ENCODE results near the gene BMPER. TPM values are rescaled to one million over a fixed set of nuclear protein-coding genes. Genes with fewer than 3 reads are reported as not detected.

The BMPER gene
- total RNA-seq, 1 donor from 2014 or later = not detected

GRCh38 chr7:33870120-33870519 is 35.2 kb upstream of the BMPER start:
- Mint-ChIP-seq H3K4me3 (no peak overlapping the region), H3K27me3 (no peaks in the 10 kb centered on the region), H3K9me3 (no peaks in the 10 kb centered on the region), H3K4me1 (no peaks in the 10 kb centered on the region), H3K27ac (no peak overlapping the region), H3K36me3 (ENCODE audit: low read depth) (no peaks in the 10 kb centered on the region)
- ATAC-seq (ENCODE audit: low read depth) (no peak), DNase-seq (no peak)
- TF ChIP-seq CTCF (IDR thresholded peaks at IDR 0.05) = no peak
- ChIA-PET CTCF (no interaction called here), POLR2A (no interaction called here)
- intact Hi-C loops (cut with micrococcal nuclease) = no loop called here

- Mint-ChIP-seq H3K27ac (no peak overlapping the region), H3K36me3 (ENCODE audit: low read depth) (no peaks in the 10 kb centered on the region), H3K27me3 (no peaks in the 10 kb centered on the region), H3K4me1 (no peaks in the 10 kb centered on the region), H3K9me3 (no peaks in the 10 kb centered on the region), H3K4me3 (no peak overlapping the region)
- no peak for DNase-seq
- no peak for ATAC-seq (ENCODE audit: low read depth)
- ChIA-PET CTCF (no interaction called here), POLR2A (no interaction called here)
- intact Hi-C loops (cut with micrococcal nuclease) = no loop called here
- TF ChIP-seq CTCF (IDR thresholded peaks at IDR 0.05) = no peak
These were observed 32.5 kb upstream of the BMPER start for GRCh38 chr7:33872870-33873269.

DNA sequence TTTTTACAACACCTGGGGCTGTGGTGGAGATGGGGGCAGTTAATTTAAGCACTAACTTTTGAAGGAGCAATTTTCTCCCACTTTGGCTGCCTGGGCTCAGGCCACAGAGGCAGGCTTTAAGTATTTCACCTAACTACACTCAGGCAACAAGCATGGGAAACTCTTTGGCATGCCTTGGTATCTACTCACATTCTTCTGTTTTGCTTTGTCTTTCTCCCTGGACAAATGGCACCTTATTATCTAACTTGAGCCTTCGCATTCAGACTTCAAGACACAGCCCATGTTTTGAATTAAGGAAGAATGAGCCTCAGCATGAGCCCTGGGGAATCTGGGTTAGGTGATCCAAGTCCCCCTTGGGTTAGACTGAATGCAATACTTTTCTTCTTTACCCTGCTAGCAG is 31.8 kb upstream of the BMPER start:
- intact Hi-C loops (cut with micrococcal nuclease) = no loop called here
- POLR2A ChIA-PET = no interaction called here
- no peak for DNase-seq

GRCh38 chr7:33873981-33874750 is 31.2 kb upstream of the BMPER start:
- no peak for DNase-seq
- no peaks in the 10 kb centered on the region for H3K9me3 Mint-ChIP-seq
- CTCF ChIA-PET = no interaction called here
- no peak for TF ChIP-seq CTCF (IDR thresholded peaks at IDR 0.05)
- peaks cover 4% of the 10 kb centered on the region for H3K27me3 Mint-ChIP-seq
- POLR2A ChIA-PET = no interaction called here
- no peak for ATAC-seq (ENCODE audit: low read depth)
- H3K4me1 Mint-ChIP-seq = no peaks in the 10 kb centered on the region
- no peak overlapping the region for H3K4me3 Mint-ChIP-seq
- intact Hi-C loops (cut with micrococcal nuclease) = no loop called here
- H3K27ac Mint-ChIP-seq = no peak overlapping the region
- no peaks in the 10 kb centered on the region for H3K36me3 Mint-ChIP-seq (ENCODE audit: low read depth)

More for the DNA sequence above, 31.8 kb upstream of the BMPER start:
- Mint-ChIP-seq H3K36me3 (ENCODE audit: low read depth) (no peaks in the 10 kb centered on the region), H3K27me3 (peaks cover 4% of the 10 kb centered on the region), H3K4me3 (no peak overlapping the region), H3K27ac (no peak overlapping the region), H3K4me1 (no peaks in the 10 kb centered on the region), H3K9me3 (no peaks in the 10 kb centered on the region)
- CTCF ChIA-PET = no interaction called here
- no peak for ATAC-seq (ENCODE audit: low read depth)
- TF ChIP-seq CTCF (IDR thresholded peaks at IDR 0.05) = no peak

DNA sequence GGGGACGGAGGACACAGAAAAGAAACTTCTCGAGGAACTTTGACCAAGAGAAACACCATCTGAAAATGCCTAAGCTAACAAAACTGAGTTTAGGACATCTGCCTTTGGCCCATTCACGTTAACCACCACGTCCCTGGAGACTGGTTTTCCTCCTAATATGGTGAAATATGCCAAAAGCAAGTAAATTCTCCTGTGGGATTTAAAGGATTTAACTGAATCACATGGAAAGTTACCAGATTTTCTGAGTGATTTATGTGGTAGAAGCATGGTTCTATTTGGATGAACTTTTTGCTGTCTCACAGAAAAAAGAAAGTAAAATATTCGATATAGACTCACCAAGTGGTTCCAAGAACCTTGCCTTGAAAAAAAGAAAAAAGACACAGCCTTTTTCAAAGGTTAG is 30.4 kb upstream of the BMPER start:
- Mint-ChIP-seq H3K27me3 (peaks cover 4% of the 10 kb centered on the region), H3K4me1 (no peaks in the 10 kb centered on the region), H3K4me3 (no peak overlapping the region), H3K9me3 (no peaks in the 10 kb centered on the region), H3K27ac (no peak overlapping the region), H3K36me3 (ENCODE audit: low read depth) (no peaks in the 10 kb centered on the region)
- ChIA-PET CTCF (no interaction called here), POLR2A (no interaction called here)
- no peak for ATAC-seq (ENCODE audit: low read depth)
- TF ChIP-seq CTCF (IDR thresholded peaks at IDR 0.05) = no peak
- DNase-seq = no peak
- intact Hi-C loops (cut with micrococcal nuclease) = no loop called here

Data from activated B cell treated with CpG ODN at 0.5 μM for 24 hours (primary cell).